ENCODE measurements around the gene TUBB8.

DNA sequence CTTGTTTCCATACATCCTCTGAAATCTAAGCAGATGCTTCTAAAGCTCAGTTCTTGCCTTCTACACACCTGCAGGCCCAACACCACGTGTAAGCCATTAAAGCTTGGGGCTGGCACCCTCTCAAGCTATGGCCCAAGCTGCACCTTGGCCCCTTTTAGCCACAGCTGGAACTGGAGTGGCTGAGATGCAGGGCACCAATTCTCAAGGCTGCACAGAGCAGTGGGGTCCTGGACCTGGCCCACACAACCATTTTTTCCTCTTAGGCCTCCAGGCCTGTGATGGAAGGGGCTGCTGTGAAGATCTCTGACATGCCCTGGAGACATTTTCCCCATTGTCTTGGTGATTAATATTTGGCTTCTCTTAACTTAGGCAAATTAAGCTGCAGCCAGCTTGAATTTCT, 47.4 kb upstream of the TUBB8 start:
- TF ChIP-seq ESRRA (IDR thresholded peaks at IDR 0.05; ENCODE audit: borderline replicate concordance, low read depth) (no peak), NR1H2 (CRISPR knock-in tag; IDR thresholded peaks at IDR 0.05) (no peak), SAFB2 (IDR thresholded peaks at IDR 0.05; ENCODE audit: borderline replicate concordance, low read depth, low read length, severe bottlenecking) (no peak), BACH1 (tag; IDR thresholded peaks at IDR 0.05) (no peak), ZBTB1 (CRISPR knock-in tag; IDR thresholded peaks at IDR 0.05; ENCODE audit: borderline replicate concordance, low read depth) (no peak), ZNF263 (CRISPR knock-in tag; IDR thresholded peaks at IDR 0.05; ENCODE audit: borderline replicate concordance) (no peak), NBN (IDR thresholded peaks at IDR 0.05; ENCODE audit: low read depth) (no peak), MTA1 (IDR thresholded peaks at IDR 0.05; ENCODE audit: borderline replicate concordance) (no peak)
- TF ChIP-seq, protein P1, sequence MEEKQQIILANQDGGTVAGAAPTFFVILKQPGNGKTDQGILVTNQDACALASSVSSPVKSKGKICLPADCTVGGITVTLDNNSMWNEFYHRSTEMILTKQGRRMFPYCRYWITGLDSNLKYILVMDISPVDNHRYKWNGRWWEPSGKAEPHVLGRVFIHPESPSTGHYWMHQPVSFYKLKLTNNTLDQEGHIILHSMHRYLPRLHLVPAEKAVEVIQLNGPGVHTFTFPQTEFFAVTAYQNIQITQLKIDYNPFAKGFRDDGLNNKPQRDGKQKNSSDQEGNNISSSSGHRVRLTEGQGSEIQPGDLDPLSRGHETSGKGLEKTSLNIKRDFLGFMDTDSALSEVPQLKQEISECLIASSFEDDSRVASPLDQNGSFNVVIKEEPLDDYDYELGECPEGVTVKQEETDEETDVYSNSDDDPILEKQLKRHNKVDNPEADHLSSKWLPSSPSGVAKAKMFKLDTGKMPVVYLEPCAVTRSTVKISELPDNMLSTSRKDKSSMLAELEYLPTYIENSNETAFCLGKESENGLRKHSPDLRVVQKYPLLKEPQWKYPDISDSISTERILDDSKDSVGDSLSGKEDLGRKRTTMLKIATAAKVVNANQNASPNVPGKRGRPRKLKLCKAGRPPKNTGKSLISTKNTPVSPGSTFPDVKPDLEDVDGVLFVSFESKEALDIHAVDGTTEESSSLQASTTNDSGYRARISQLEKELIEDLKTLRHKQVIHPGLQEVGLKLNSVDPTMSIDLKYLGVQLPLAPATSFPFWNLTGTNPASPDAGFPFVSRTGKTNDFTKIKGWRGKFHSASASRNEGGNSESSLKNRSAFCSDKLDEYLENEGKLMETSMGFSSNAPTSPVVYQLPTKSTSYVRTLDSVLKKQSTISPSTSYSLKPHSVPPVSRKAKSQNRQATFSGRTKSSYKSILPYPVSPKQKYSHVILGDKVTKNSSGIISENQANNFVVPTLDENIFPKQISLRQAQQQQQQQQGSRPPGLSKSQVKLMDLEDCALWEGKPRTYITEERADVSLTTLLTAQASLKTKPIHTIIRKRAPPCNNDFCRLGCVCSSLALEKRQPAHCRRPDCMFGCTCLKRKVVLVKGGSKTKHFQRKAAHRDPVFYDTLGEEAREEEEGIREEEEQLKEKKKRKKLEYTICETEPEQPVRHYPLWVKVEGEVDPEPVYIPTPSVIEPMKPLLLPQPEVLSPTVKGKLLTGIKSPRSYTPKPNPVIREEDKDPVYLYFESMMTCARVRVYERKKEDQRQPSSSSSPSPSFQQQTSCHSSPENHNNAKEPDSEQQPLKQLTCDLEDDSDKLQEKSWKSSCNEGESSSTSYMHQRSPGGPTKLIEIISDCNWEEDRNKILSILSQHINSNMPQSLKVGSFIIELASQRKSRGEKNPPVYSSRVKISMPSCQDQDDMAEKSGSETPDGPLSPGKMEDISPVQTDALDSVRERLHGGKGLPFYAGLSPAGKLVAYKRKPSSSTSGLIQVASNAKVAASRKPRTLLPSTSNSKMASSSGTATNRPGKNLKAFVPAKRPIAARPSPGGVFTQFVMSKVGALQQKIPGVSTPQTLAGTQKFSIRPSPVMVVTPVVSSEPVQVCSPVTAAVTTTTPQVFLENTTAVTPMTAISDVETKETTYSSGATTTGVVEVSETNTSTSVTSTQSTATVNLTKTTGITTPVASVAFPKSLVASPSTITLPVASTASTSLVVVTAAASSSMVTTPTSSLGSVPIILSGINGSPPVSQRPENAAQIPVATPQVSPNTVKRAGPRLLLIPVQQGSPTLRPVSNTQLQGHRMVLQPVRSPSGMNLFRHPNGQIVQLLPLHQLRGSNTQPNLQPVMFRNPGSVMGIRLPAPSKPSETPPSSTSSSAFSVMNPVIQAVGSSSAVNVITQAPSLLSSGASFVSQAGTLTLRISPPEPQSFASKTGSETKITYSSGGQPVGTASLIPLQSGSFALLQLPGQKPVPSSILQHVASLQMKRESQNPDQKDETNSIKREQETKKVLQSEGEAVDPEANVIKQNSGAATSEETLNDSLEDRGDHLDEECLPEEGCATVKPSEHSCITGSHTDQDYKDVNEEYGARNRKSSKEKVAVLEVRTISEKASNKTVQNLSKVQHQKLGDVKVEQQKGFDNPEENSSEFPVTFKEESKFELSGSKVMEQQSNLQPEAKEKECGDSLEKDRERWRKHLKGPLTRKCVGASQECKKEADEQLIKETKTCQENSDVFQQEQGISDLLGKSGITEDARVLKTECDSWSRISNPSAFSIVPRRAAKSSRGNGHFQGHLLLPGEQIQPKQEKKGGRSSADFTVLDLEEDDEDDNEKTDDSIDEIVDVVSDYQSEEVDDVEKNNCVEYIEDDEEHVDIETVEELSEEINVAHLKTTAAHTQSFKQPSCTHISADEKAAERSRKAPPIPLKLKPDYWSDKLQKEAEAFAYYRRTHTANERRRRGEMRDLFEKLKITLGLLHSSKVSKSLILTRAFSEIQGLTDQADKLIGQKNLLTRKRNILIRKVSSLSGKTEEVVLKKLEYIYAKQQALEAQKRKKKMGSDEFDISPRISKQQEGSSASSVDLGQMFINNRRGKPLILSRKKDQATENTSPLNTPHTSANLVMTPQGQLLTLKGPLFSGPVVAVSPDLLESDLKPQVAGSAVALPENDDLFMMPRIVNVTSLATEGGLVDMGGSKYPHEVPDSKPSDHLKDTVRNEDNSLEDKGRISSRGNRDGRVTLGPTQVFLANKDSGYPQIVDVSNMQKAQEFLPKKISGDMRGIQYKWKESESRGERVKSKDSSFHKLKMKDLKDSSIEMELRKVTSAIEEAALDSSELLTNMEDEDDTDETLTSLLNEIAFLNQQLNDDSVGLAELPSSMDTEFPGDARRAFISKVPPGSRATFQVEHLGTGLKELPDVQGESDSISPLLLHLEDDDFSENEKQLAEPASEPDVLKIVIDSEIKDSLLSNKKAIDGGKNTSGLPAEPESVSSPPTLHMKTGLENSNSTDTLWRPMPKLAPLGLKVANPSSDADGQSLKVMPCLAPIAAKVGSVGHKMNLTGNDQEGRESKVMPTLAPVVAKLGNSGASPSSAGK (IDR thresholded peaks at IDR 0.05), result no peak
- TF ChIP-seq, protein P2, sequence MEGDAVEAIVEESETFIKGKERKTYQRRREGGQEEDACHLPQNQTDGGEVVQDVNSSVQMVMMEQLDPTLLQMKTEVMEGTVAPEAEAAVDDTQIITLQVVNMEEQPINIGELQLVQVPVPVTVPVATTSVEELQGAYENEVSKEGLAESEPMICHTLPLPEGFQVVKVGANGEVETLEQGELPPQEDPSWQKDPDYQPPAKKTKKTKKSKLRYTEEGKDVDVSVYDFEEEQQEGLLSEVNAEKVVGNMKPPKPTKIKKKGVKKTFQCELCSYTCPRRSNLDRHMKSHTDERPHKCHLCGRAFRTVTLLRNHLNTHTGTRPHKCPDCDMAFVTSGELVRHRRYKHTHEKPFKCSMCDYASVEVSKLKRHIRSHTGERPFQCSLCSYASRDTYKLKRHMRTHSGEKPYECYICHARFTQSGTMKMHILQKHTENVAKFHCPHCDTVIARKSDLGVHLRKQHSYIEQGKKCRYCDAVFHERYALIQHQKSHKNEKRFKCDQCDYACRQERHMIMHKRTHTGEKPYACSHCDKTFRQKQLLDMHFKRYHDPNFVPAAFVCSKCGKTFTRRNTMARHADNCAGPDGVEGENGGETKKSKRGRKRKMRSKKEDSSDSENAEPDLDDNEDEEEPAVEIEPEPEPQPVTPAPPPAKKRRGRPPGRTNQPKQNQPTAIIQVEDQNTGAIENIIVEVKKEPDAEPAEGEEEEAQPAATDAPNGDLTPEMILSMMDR (IDR thresholded peaks at IDR 0.05 in 2 of 3, conservative IDR thresholded peaks at IDR 0.05 in 1 of 3; ENCODE audit: insufficient read depth in 2 of 3, low read depth in 1 of 3, low read length in 3 of 3), result no peak
- TF ChIP-seq, protein P3, sequence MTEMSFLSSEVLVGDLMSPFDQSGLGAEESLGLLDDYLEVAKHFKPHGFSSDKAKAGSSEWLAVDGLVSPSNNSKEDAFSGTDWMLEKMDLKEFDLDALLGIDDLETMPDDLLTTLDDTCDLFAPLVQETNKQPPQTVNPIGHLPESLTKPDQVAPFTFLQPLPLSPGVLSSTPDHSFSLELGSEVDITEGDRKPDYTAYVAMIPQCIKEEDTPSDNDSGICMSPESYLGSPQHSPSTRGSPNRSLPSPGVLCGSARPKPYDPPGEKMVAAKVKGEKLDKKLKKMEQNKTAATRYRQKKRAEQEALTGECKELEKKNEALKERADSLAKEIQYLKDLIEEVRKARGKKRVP (CRISPR knock-in tag; IDR thresholded peaks at IDR 0.05), result no peak
